ENCODE data around the gene PROSER2.

PROSER2 gene

DNA sequence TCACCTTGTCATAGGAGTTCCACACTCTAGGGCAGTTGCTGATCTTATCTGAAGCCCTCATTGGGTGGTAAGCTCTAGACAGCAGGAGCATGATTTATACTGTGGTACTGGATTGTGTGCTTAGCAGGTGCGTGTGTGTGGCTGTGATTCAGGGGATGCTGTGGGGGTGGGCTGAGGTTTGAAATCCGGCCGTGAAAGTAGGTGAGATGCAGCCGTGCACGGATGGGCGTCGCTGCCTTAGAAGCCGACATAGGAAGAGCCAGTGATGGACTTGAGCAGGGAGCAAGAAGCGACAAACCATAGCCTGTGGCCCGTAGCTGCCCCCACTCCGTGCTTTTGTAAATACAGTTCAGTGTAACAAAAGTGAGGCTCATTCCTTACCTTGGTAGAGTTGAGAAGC, 38.2 kb downstream of the PROSER2 start:
- Histone ChIP-seq H4K20me1 (ENCODE audit: insufficient read depth, low read length) (no peaks in the 10 kb centered on the region), H3K27ac (ENCODE audit: low read length) (no peak overlapping the region), H3K4me1 (ENCODE audit: low read length) (peaks cover 16% of the 10 kb centered on the region), H3K79me2 (ENCODE audit: low read length) (no peaks in the 10 kb centered on the region), H3K4me2 (ENCODE audit: low read length) (no peak overlapping the region), H3K27me3 (ENCODE audit: low read depth, low read length) (no peaks in the 10 kb centered on the region), H3K4me3 (ENCODE audit: low read length) (no peak overlapping the region), H3K9me3 (ENCODE audit: insufficient read depth, low read length) (no peaks in the 10 kb centered on the region), H3K36me3 (replicated peaks; ENCODE audit: low read depth, low read length) (no peaks in the 10 kb centered on the region), H2AFZ (ENCODE audit: low read depth, low read length) (no peak overlapping the region), H3K9ac (ENCODE audit: low read length) (no peak overlapping the region)
- TF ChIP-seq, protein P1, sequence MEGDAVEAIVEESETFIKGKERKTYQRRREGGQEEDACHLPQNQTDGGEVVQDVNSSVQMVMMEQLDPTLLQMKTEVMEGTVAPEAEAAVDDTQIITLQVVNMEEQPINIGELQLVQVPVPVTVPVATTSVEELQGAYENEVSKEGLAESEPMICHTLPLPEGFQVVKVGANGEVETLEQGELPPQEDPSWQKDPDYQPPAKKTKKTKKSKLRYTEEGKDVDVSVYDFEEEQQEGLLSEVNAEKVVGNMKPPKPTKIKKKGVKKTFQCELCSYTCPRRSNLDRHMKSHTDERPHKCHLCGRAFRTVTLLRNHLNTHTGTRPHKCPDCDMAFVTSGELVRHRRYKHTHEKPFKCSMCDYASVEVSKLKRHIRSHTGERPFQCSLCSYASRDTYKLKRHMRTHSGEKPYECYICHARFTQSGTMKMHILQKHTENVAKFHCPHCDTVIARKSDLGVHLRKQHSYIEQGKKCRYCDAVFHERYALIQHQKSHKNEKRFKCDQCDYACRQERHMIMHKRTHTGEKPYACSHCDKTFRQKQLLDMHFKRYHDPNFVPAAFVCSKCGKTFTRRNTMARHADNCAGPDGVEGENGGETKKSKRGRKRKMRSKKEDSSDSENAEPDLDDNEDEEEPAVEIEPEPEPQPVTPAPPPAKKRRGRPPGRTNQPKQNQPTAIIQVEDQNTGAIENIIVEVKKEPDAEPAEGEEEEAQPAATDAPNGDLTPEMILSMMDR (IDR thresholded peaks at IDR 0.05; ENCODE audit: low read depth, low read length), result no peak
- TF ChIP-seq EZH2phosphoT487 (IDR thresholded peaks at IDR 0.05; ENCODE audit: low read depth), result no peak

DNA sequence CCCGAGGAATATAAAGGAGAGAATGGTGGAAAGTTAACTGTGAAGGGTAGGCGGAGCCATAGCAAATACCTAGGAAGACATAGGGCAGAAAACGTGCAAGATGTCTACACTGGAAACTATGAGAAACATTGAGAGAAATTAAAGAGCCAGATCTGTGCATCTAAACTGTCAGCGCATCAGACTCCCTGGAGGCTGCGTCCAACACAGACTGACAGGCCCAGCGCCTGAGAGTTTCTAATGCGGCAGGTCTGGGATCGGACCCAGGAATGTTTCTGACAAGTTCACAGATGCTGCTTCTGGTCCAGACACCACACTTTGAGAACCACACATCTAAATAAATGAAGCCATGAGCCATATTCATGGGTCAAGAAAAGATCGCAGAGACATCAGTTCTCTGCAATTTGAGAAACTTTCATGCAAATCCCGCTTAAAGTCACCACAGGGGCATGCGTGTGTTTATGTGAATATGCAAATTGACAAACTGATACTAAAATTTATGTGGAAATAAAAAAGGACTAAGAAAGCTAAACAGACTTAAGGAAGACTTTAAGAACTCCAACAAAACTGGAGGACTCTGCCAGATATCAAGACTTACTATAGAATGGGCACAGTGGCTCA, 38.8 kb downstream of the PROSER2 start:
- no peaks in the 10 kb centered on the region for H3K79me2 ChIP-seq (ENCODE audit: low read length)
- H2AFZ ChIP-seq (ENCODE audit: low read depth, low read length), result no peak overlapping the region
- no peaks in the 10 kb centered on the region for H3K27me3 ChIP-seq (ENCODE audit: low read depth, low read length)
- H3K27ac ChIP-seq (ENCODE audit: low read length), result no peak overlapping the region
- H3K4me3 ChIP-seq (ENCODE audit: low read length), result no peak overlapping the region
- H3K4me2 ChIP-seq (ENCODE audit: low read length), result no peak overlapping the region
- H4K20me1 ChIP-seq (ENCODE audit: insufficient read depth, low read length), result no peaks in the 10 kb centered on the region
- H3K36me3 ChIP-seq (replicated peaks; ENCODE audit: low read depth, low read length), result no peaks in the 10 kb centered on the region
- H3K9ac ChIP-seq (ENCODE audit: low read length), result no peak overlapping the region
- TF ChIP-seq EZH2phosphoT487 (IDR thresholded peaks at IDR 0.05; ENCODE audit: low read depth), result no peak
- TF ChIP-seq, protein P1 (IDR thresholded peaks at IDR 0.05; ENCODE audit: low read depth, low read length), result no peak
- peaks cover 16% of the 10 kb centered on the region for H3K4me1 ChIP-seq (ENCODE audit: low read length)
- no peaks in the 10 kb centered on the region for H3K9me3 ChIP-seq (ENCODE audit: insufficient read depth, low read length)

DNA sequence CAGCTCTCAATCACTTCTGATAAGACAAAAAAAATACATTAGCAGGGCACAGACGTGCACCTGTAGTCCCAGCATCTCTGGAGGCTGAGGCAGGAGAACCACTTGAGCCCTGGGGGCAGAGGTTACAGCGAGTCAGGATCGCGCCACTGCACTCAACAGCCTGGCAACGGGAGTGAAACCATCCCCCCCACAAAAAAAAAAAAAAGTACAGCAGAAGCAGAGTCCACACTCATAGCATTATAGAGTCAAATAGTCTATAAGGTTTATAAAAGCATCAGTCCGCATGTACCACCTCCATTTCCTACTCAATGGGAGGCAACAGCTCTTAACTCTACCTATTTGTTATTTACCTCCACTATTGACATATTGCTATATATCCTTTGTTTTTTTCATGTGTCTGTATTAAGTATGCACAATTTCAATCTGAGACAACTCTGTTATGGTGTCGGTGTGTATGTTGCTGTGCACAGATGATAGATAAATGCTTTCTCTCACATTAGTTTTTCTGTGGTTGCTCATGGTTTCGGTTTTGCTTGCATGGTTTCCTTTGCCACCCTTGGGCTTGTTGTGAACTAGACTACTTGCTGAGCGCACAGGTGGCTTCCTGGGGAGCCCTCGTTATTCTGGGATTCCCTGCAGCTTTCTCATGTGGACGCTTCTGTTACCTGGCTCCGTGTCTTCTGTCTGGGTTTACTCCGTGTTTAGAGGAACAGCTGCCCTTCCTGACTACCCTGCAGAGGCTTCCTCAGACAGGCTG, 40.4 kb downstream of the PROSER2 start:
- Histone ChIP-seq H3K9me3 (ENCODE audit: insufficient read depth, low read length) (no peaks in the 10 kb centered on the region), H3K4me3 (ENCODE audit: low read length) (peak overlapping the region; percentile 77), H3K27ac (ENCODE audit: low read length) (no peak overlapping the region), H3K4me1 (ENCODE audit: low read length) (peaks cover 18% of the 10 kb centered on the region), H4K20me1 (ENCODE audit: insufficient read depth, low read length) (no peaks in the 10 kb centered on the region), H3K79me2 (ENCODE audit: low read length) (no peaks in the 10 kb centered on the region), H3K4me2 (ENCODE audit: low read length) (peak overlapping the region; percentile 88), H3K36me3 (replicated peaks; ENCODE audit: low read depth, low read length) (no peaks in the 10 kb centered on the region), H3K27me3 (ENCODE audit: low read depth, low read length) (no peaks in the 10 kb centered on the region), H2AFZ (ENCODE audit: low read depth, low read length) (0 out of 2 replicates have a peak overlapping the region, but pooled peaks have one; percentile 9), H3K9ac (ENCODE audit: low read length) (peak overlapping the region; percentile 24; the same call in 1 of the 2 replicates)
- TF ChIP-seq EZH2phosphoT487 (IDR thresholded peaks at IDR 0.05; ENCODE audit: low read depth), result no peak
- TF ChIP-seq, protein P1 (IDR thresholded peaks at IDR 0.05; ENCODE audit: low read depth, low read length), result no peak

DNA sequence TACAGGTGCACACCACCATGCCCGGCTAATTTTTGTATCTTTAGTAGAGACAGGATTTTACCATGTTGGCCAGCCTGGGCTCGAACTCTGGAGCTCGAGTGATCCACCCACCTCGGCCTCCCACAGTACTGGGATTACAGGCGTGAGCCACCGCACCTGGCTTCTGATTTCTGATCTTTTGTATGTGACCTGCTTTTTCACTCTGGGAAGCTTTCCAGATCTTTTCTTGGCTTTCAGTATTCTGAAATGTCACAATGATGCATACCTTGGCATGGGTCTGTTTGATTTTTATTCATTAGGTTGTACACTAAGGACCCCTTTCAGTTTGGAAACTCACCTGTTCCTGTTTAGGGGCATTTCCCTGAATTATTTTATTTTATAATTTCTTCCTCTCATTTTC, 41.6 kb downstream of the PROSER2 start:
- no peak overlapping the region for H3K4me2 ChIP-seq (ENCODE audit: low read length)
- no peaks in the 10 kb centered on the region for H3K27me3 ChIP-seq (ENCODE audit: low read depth, low read length)
- no peaks in the 10 kb centered on the region for H3K79me2 ChIP-seq (ENCODE audit: low read length)
- no peak overlapping the region for H2AFZ ChIP-seq (ENCODE audit: low read depth, low read length)
- H3K27ac ChIP-seq (ENCODE audit: low read length), result no peak overlapping the region
- H4K20me1 ChIP-seq (ENCODE audit: insufficient read depth, low read length), result no peaks in the 10 kb centered on the region
- no peak for TF ChIP-seq EZH2phosphoT487 (IDR thresholded peaks at IDR 0.05; ENCODE audit: low read depth)
- TF ChIP-seq, protein P1 (IDR thresholded peaks at IDR 0.05; ENCODE audit: low read depth, low read length), result no peak
- no peak overlapping the region for H3K9ac ChIP-seq (ENCODE audit: low read length)
- no peaks in the 10 kb centered on the region for H3K36me3 ChIP-seq (replicated peaks; ENCODE audit: low read depth, low read length)
- no peaks in the 10 kb centered on the region for H3K9me3 ChIP-seq (ENCODE audit: insufficient read depth, low read length)
- H3K4me1 ChIP-seq (ENCODE audit: low read length), result peaks cover 18% of the 10 kb centered on the region
- no peak overlapping the region for H3K4me3 ChIP-seq (ENCODE audit: low read length)

Data from OCI-LY3 (cell line).